SKM-1 (cell line): ENCODE results near the gene ARHGDIB.

Experiments
- DNase-seq: peaks from one replicate; lab custom pipeline; 2025; ENCODE audit not compliant: unreplicated experiment; lab: John Stamatoyannopoulos, UW

The ARHGDIB gene

GRCh38 chr12:14934511-14934910, 26.9 kb downstream of the ARHGDIB start:
- DNase-seq, result no peak

- no peak for DNase-seq
These were observed 29.4 kb downstream of the ARHGDIB start for GRCh38 chr12:14931791-14932560.

- DNase-seq, result no peak
These were observed 30.0 kb downstream of the ARHGDIB start for GRCh38 chr12:14931359-14931758.

GRCh38 chr12:14930299-14930698, 31.1 kb downstream of the ARHGDIB start:
- no peak for DNase-seq

GRCh38 chr12:14928931-14929330, 32.5 kb downstream of the ARHGDIB start:
- DNase-seq, result no peak

GRCh38 chr12:14927267-14927666, 34.1 kb downstream of the ARHGDIB start:
- DNase-seq, result no peak

- DNase-seq, result no peak
These were observed 36.9 kb downstream of the ARHGDIB start for GRCh38 chr12:14924541-14924940.

GRCh38 chr12:14923944-14924343, 37.5 kb downstream of the ARHGDIB start:
- no peak for DNase-seq

- no peak for DNase-seq
These were observed 40.2 kb downstream of the ARHGDIB start for GRCh38 chr12:14921218-14921617.

GRCh38 chr12:14920475-14921126, 40.8 kb downstream of the ARHGDIB start:
- DNase-seq, result no peak

GRCh38 chr12:14919455-14919854, 41.9 kb downstream of the ARHGDIB start:
- DNase-seq, result no peak

GRCh38 chr12:14915736-14916135, 45.7 kb downstream of the ARHGDIB start:
- no peak for DNase-seq

GRCh38 chr12:14913381-14913781, 48.0 kb downstream of the ARHGDIB start:
- DNase-seq, result no peak

GRCh38 chr12:14911131-14911530, 50.3 kb downstream of the ARHGDIB start:
- DNase-seq, result no peak

- no peak for DNase-seq
These were observed 51.1 kb downstream of the ARHGDIB start for GRCh38 chr12:14910090-14910915.

GRCh38 chr12:14907953-14908352, 53.4 kb downstream of the ARHGDIB start:
- no peak for DNase-seq

GRCh38 chr12:14906114-14906513, 55.3 kb downstream of the ARHGDIB start:
- no peak for DNase-seq

- DNase-seq, result no peak
These were observed 56.0 kb downstream of the ARHGDIB start for GRCh38 chr12:14905269-14906004.

- DNase-seq, result no peak
These were observed 56.5 kb downstream of the ARHGDIB start for GRCh38 chr12:14904854-14905253.

- no peak for DNase-seq
These were observed 57.9 kb downstream of the ARHGDIB start for GRCh38 chr12:14903386-14904098.
